CD1c-positive myeloid dendritic cell (primary cell): ENCODE measurements around the gene GBA3.

ENCODE experiments used
- DNase-seq: peaks from one replicate; pipeline ENCODE4 v3.0.0-alpha.2; 2016; ENCODE audit errors: extremely low spot score

GBA3 gene

DNA sequence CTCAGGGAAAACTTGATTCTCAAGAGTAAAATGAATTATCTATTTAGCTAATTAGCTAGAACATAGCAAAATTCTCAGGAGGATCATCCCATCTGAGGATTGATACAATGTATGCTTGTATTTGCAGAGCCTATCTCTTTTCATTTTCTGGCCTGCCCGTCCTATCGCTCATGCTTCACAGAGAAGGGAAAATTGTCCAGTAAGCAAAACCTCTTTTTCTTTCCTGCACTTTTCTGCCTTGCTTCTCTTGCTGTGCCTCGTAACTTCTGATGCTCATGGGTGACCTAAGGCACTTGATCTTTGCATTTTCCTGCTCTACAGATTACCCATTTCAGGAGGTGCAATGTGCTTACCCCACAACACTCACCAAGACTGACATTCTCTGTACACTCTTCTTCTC is 88.1 kb downstream of the GBA3 start:
- no peak for DNase-seq

DNA sequence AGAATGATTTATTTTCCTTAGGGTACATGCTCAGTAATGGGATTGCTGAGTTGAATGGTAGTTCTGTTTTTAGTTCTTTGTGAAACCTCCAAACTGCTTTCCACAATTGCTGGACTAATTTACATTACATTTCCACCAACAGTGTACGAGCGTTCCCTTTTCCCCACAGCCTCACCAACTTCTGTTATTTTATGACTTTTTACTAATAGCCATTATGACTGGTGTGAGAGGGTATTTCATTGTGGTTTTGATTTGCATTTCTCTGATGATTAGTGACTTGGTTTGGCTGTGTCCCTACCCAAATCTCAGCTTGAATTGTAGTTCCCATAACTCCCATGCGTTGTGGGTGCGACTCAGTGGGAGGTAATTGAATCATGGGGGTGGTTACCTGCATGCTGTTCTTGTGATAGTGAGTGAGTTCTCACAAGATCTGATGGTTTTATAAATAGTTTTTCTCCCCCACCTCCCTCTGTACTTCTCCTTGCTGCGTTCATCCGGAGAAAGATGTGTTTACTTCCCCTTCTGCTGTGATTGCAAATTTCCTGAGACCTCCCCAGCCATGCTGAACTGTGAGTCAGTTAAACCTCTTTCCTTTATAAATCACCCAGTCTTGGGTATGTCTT is 95.1 kb downstream of the GBA3 start:
- peak; percentile 32 for DNase-seq

DNA sequence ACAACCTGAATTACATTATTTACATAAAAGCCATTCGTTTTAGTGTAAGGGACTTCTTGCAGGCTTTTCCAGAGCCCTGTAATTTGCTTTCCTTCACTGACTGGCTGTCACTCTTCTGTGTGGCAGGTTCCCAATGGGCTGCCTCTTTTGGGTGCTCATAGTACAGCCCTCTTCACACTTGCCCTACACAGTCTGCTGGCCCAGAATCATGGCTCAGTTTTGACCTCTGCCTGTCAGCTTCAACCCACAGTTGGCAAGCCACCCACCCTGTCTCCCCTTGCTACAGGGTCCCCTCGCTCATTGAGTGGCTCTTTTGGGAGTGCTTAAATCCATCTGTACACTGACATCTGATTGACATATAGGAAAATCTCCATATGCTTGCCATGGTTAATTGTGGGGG is 97.9 kb downstream of the GBA3 start:
- DNase-seq: no peak

DNA sequence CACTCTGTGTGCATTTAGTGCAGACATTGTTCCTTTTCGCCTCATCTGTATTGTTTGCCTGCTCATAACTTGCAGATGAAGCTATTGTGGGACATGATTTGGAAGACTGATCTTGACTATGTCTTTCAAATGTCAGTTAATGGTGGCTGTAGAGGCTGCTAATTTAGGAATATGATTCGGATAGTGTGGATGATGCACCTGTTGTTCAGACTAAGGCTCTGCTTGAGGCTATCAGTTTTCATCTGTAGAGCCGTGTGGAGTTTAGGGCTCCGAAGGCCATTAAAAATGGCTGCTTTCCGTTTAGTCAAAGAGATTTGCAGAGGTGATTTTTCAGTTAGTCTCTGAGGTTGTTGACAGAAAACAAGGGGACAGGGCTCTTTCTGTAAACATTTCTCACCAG is 102.0 kb downstream of the GBA3 start:
- DNase-seq: no peak

DNA sequence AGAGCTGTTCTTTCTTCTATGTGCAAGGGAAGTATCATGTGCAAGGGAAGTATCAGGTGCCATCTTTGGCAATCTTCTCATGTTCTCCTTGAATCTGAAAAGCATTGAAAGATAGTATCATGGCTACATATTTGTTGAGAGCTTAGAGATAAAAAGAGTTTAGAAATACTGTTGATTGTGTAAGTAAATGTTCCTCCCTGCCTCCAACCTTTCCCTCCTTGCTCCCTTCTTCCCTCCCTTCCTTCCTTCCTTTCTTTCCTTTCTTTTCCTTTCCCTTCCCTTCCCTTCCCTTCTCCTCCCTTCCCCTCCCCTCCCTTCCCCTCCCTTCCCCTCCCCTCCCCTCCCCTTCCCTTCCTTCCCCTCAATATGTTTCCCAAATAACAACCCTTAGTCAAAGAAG is 108.7 kb downstream of the GBA3 start:
- no peak for DNase-seq

DNA sequence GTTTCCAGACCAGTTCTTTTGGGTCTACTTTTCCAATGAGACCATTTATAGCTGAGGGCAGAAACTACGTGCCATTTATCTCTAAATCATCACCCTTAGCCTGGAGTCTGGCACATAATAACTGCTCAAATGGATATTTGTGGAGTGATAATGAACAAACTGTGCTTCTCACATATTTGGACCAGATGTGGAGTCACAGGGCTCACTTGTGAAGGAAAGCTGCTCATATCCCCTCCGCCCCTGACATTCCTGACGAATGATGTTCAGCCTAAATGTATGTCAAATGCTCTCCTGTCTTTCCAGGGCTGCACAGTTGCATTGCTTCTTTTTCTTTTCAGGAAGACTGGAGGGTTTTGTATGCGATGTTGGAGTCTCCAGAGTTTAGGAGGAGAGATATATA is 110.1 kb downstream of the GBA3 start:
- DNase-seq: no peak

DNA sequence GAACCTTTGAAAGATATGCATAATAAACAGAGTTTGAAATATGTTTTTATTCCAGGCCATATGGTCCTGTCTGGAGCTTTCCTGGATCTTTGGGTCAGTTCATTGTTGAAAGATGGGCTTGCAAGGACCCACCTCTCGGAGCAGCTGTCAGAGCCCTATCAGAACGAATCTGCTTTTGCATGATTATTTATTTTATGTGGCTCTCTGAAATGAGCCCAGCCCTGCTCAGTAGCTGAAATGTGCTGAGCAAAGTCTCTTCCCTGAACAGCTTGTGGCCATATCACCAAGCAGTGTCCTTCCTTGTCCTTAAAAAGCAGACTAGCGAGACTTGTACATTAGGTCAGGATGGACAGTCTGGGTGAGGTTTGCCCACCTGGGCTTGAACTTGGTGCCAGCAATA is 110.8 kb downstream of the GBA3 start:
- no peak for DNase-seq

DNA sequence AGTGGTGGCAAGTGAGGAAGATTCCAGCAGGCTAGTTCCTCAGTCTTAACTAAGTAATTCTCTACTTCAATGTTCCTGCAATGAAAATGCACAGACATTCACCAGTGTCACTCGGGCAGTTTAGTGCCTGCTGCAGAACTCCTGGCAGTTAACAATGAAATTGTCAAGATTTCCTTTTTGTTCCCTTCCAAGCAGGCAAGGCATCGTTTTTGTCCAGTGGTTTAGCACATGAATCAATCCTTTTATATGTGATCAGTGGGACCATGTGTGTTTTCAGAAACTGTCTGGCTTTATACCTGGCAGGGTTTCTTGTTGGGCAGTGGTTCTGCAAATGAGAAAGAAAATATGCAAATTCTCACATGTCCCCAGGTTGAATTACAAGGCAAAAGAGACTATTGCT is 122.2 kb downstream of the GBA3 start:
- no peak for DNase-seq

DNA sequence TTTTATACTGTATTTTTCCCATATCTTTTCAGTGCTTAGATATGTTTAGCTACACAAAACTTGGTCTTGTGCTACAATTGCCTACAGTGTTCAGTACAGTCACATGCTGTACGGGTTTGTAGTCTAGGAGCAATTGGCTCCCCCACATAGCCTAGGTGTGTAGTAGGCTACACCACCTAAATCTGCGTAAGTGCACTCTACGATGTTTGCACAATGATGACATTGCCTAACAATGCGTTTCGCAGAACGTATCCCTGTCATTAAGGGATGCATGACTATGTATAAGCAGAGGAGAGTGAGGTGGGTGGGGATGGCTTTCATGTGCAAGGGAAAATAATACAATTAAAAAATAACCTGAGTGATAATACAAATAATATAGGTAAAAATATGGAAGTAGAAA is 131.4 kb downstream of the GBA3 start:
- DNase-seq: no peak

DNA sequence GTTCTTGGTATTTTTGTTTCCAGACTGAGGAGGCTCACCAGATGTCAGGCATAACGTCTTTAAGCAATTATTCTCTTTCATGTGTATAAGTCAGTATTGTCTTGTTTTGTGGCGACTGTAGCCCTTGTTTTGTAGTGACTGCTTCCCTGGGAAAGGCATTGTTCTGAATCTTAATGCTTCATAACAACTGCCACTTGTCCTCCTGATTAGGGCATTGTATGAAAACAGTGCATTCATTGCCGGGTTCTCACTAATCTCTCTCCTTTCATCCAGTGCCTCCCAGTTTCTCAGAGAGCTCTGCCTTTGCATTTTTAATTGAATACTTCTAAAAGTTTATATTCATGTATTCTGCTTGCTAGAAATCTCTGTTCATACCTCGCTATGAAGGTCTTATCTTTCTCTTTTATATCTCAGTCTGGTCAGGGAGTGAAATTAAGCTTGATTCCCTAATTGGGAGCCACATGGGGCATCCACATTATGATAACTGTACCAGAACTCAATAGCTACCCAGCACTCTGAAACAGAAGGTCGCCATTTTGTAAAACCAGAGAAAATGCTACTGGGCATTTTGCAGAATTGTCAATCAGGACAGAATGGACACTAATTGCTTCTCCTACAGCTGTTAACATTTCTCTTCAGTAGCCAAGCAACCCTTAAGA is 149.8 kb downstream of the GBA3 start:
- DNase-seq: no peak

DNA sequence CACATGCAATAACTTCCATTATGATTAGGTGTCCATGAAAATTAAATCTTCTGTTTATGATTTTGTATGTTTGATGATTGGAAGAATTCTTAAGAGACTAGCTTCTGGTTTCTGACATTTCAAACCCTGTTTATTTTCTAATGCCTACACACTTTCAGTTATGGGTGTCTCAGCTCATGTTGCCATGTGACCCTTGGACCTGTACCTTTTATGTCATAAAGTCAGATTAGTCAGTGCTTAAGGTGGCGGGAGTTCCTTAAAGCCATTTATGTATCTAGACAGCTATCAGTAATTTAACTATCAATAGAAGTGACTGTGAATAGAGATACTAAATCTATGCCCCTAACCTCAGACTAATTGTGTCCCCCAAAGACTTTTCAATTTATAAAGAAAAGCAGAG is 155.6 kb downstream of the GBA3 start:
- no peak for DNase-seq

DNA sequence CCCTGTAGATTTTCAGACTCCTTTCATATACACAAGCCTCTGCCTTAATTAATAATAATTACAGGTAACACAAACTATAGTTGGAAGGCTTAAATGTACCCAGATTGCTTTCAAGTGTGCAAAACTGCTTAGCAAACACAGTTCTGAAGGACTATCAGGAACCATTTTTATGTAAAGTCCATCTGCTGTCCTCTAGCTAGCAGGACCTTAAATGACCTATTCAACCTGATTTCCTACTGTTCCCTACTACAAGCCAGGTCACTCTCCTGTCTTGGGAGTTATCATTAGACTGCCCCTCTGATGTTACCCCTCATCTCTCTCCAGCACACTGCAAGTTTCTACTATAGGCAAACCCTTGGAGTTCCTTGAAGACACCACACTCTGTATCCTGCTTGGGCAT is 157.3 kb downstream of the GBA3 start:
- DNase-seq: no peak

DNA sequence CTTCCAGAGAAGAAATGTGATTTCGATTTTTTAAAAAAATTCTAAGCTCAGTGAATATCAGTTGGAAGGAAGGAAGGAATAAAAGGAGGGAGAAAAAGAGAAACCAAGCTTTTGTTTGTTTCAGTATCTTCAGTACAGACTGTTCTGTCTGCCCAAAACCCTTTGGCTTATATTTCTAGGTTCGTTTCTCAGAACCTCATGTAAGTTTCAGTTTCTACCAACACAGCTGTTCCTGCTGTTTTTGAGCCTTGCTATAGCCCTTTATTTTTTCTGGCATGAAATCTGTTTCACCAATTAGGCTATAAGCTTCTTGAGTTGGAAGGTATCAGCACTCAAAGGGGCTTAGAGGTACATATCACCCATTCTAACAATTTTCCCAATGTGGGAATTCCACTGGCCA is 157.9 kb downstream of the GBA3 start:
- no peak for DNase-seq

DNA sequence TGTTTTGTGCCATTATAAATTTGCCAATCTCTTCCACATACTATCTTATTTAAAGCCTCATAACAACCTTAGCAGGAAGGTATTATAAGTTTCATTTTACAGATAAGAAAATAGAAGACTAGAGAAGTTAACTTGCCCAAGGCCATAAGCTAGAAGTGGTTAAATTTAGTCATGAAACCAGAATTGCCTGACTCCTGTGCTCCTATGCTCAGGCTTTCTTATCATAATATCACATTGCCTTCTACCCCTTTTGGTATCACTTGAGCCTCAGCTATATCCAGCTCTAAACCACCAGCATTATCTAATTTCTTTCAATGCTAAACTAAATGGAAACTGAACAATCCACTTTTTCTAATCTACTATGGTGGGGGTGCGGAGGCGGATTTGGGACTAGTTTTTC is 164.7 kb downstream of the GBA3 start:
- no peak for DNase-seq

DNA sequence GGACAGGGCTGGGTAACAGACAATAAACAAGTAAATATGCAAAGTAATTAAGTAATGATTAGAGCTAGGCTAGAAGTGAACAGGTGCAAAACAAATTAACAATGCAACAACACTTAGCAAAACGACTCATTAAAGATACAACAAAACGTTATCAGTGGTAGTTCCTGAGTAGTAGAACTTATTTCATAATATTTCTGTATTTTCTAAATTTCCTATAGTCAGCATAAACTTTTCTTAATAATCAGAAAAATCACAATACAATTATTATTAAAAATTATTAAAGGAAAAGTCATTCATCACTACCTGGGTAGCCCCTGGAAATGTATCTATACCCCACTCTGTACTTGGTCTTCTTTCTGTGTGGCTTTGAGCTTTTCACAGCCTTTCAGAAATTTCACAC is 166.6 kb downstream of the GBA3 start:
- DNase-seq: no peak
